WTC11 (cell line): ENCODE results near the gene RPTOR.

Experiments
- CTCF ChIP-seq: fragments of 200-600 bp; IDR thresholded peaks from 2 replicates; pipeline ENCODE4 v1.8.0; 2022; ENCODE audit warnings: antibody characterized with exemption
- HMGXB4 ChIP-seq: sonication (generic); formaldehyde crosslinking; IDR thresholded peaks from 2 replicates; pipeline ENCODE4 v1.8.1; 2023; ENCODE audit warnings: mild to moderate bottlenecking, moderate library complexity, missing genetic modification reagents

- TF ChIP-seq HMGXB4 (CRISPR knock-in tag): no peak
- TF ChIP-seq CTCF: no peak
Observed at GRCh38 chr17:80706463-80706867, 161.8 kb downstream of the RPTOR start.
